ENCODE measurements around the gene IFT81. TPM values are rescaled to one million over a fixed set of nuclear protein-coding genes. Genes with fewer than 3 reads are reported as not detected.

IFT81 gene
- total RNA-seq, 1 experiment from 2014 or later: 32.9 TPM

- CTCF ChIA-PET: no interaction called here
- Histone ChIP-seq H3K36me3 (ENCODE audit: insufficient read depth, low read length, poor library complexity, severe bottlenecking) (no peaks in the 10 kb centered on the region), H3K27ac (ENCODE audit: low read depth, low read length, poor library complexity, severe bottlenecking) (peak overlapping the region; percentile 45), H3K27me3 (replicated peaks; ENCODE audit: insufficient read depth, low read depth, low read length, poor library complexity) (no peaks in the 10 kb centered on the region), H3K4me3 (ENCODE audit: low read depth, low read length, poor library complexity, severe bottlenecking) (no peak overlapping the region), H3K4me1 (ENCODE audit: insufficient read depth, low read length, poor library complexity, severe bottlenecking) (peaks cover 34% of the 10 kb centered on the region), H3K9me3 (ENCODE audit: low read depth, low read length, poor library complexity, severe bottlenecking) (no peaks in the 10 kb centered on the region)
- POLR2A ChIA-PET (ENCODE audit: low non-redundant PET): no interaction called here
- no peak for TF ChIP-seq CTCF (conservative IDR thresholded peaks at IDR 0.05; ENCODE audit: low read depth, low read length)
- no peak for TF ChIP-seq EZH2 (IDR thresholded peaks at IDR 0.05; ENCODE audit: borderline replicate concordance, low read depth, low read length, poor library complexity, severe bottlenecking)
- no TSS peak for BruUV-seq (replicated peaks)
- no peak for DNase-seq (ENCODE audit: low spot score)
- intact Hi-C loops (cut with micrococcal nuclease; ENCODE audit: unreplicated experiment): no loop called here
Observed at GRCh38 chr12:110266381-110266960, 142.3 kb downstream of the IFT81 start.

GRCh38 chr12:110266980-110267620 is 142.9 kb downstream of the IFT81 start:
- Histone ChIP-seq H3K4me3 (ENCODE audit: low read depth, low read length, poor library complexity, severe bottlenecking) (no peak overlapping the region), H3K27ac (ENCODE audit: low read depth, low read length, poor library complexity, severe bottlenecking) (peak overlapping the region; percentile 64), H3K4me1 (ENCODE audit: insufficient read depth, low read length, poor library complexity, severe bottlenecking) (peaks cover 37% of the 10 kb centered on the region), H3K27me3 (replicated peaks; ENCODE audit: insufficient read depth, low read depth, low read length, poor library complexity) (no peaks in the 10 kb centered on the region), H3K9me3 (ENCODE audit: low read depth, low read length, poor library complexity, severe bottlenecking) (no peaks in the 10 kb centered on the region), H3K36me3 (ENCODE audit: insufficient read depth, low read length, poor library complexity, severe bottlenecking) (no peaks in the 10 kb centered on the region)
- DNase-seq (ENCODE audit: low spot score): peak; percentile 77
- intact Hi-C loops (cut with micrococcal nuclease; ENCODE audit: unreplicated experiment): no loop called here
- POLR2A ChIA-PET (ENCODE audit: low non-redundant PET): no interaction called here
- CTCF ChIA-PET: no interaction called here
- TF ChIP-seq EZH2 (IDR thresholded peaks at IDR 0.05; ENCODE audit: borderline replicate concordance, low read depth, low read length, poor library complexity, severe bottlenecking) (no peak), CTCF (conservative IDR thresholded peaks at IDR 0.05; ENCODE audit: low read depth, low read length) (no peak)
- no TSS peak for BruUV-seq (replicated peaks)

Other genes starting within 250 kb of the IFT81 start
- 20.2 and 20.7 TPM in 2 replicates for gene GLTP, start 243.8 kb upstream of the IFT81 start, total RNA-seq (2021)
- 33.4 and 40.4 TPM in 2 replicates for gene TCHP, start 224.1 kb upstream of the IFT81 start, total RNA-seq (2021)
- 47.3 and 48.1 TPM in 2 replicates for gene GIT2, start 128.0 kb upstream of the IFT81 start, total RNA-seq (2021)
- gene ANKRD13A, start 124.9 kb upstream of the IFT81 start, total RNA-seq (2021): 19.8 and 22.6 TPM in 2 replicates
- gene C12orf76, start 75.8 kb upstream of the IFT81 start, total RNA-seq (2021): 14.5 and 15.8 TPM in 2 replicates
- gene ATP2A2, start 156.9 kb downstream of the IFT81 start, total RNA-seq (2021): 296 and 333 TPM in 2 replicates